Inflammatory macrophage treated with lipopolysaccharide for 4 hours (primary cell): Measurements from ENCODE around the gene SRMS.
A peak's percentile ranks its signal among the peaks of the same experiment; 100 is the strongest.

ENCODE experiments used
- DNase-seq: peaks from one replicate; pipeline ENCODE4 v3.0.0-alpha.2; 2020

The SRMS gene

GRCh38 chr20:63519668-63520503 lies 27.7 kb downstream of the SRMS start:
- peak; percentile 22 for DNase-seq

GRCh38 chr20:63518946-63519667 lies 28.4 kb downstream of the SRMS start:
- no peak for DNase-seq

GRCh38 chr20:63518351-63518861 lies 29.1 kb downstream of the SRMS start:
- DNase-seq: no peak

DNA sequence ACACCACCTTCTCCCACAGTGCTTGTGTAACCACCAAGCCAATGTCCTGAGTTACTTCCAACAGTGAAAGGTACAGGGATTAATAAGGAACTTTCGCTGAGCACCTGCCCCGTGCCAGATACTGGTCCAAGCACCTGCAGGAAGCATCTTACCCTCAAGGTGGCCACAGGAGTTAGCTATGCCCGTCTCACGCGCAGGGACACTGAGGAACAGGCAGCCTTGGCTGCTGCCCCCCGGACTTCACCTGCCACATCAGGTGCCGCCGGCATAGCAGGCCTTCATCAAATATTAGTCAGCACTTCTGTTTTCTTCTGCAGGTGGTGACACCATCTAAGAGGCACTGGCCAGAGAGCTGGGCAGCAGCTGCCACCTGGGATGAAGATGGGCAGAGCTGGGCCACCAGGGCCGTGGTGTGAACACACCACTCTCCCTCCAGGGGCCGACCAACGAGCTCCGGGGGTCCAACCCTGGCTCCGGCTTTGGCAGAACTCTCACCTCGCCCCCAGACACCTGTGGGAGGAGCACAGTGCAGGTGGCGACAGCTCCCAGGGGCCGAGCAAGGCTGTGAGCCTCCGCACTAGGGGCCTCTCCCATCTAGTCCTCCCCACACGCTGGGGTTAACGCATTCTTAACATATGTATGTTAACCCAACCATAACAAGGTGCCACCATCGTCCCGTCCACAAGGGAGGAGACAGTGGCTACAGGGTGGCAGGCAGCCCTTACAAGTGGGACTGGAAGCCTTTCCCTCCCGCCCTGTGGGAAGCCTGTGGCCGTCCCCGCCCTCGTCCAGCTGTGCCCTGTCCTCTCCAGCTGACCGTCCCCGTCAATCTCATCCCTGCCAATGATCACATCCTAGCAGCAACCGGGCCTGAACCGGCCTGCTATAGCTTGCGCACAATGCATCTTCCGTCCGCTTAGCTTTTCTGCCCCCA lies 29.9 kb downstream of the SRMS start:
- DNase-seq: no peak

- DNase-seq: peak; percentile 25
These were observed 33.0 kb downstream of the SRMS start for GRCh38 chr20:63514520-63514919.

DNA sequence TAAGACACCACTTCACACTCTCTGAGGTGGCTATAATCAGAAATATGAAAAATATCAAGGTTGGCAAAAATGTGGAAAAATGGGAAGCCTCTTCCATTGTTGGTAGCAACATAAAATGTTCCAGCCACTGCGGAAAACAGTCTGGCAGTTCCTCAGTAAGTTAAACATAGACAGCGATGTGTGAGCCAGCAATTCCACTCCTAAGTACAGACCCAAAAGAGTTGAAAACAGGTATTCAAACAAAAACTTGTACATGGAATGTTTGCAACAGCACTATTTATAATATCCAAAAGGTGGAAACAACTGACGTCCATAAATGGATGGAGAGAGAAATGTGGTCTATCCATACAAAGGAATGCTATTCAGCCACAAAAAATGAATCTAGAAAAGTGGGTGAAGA lies 34.3 kb downstream of the SRMS start:
- no peak for DNase-seq

GRCh38 chr20:63509088-63509564 lies 38.4 kb downstream of the SRMS start:
- DNase-seq: no peak

- no peak for DNase-seq
These were observed 39.3 kb downstream of the SRMS start for GRCh38 chr20:63508072-63508768.

- DNase-seq: no peak
These were observed 40.3 kb downstream of the SRMS start for GRCh38 chr20:63507083-63507743.

DNA sequence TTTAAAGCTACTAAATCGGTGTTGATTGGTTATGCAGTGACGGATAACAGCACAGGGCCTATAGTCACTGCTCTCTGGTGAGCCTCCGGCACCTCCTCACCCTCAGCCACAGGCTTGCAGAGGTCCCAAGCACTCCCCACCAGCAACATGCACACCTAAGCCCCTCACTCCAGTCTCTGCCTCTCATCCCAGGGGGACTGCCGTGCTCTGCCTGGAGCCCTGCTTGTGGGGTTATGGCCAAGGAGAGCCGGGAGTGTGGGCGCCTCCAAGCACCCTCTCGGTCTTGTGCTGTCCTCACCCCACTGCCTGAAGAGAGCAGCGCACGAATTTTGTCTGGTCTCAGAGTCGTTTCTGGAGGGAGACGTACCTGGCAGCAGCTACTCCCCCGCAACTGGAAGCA lies 41.8 kb downstream of the SRMS start:
- DNase-seq: no peak

GRCh38 chr20:63505281-63505680 lies 42.3 kb downstream of the SRMS start:
- no peak for DNase-seq

DNA sequence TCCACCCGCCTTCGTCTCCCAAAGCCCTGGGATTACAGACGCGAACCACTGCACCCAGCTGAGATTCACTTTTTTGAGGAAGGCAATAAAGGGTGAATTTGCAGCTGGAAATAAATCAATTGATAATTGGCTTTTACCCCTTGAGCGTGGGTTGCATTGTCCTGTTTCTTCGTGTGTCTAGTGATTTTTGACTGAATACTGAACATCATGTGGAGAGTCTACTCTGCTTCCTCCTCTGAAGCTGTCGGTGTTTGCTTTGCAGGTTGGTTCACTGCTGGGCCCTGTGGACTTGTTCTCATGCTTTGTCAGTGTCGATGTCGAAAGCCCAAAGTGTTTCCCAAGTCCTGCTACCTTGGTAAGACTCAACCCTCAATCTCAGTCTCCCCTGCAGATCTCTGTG lies 42.9 kb downstream of the SRMS start:
- DNase-seq: no peak

- no peak for DNase-seq
These were observed 44.0 kb downstream of the SRMS start for GRCh38 chr20:63503524-63503923.

DNA sequence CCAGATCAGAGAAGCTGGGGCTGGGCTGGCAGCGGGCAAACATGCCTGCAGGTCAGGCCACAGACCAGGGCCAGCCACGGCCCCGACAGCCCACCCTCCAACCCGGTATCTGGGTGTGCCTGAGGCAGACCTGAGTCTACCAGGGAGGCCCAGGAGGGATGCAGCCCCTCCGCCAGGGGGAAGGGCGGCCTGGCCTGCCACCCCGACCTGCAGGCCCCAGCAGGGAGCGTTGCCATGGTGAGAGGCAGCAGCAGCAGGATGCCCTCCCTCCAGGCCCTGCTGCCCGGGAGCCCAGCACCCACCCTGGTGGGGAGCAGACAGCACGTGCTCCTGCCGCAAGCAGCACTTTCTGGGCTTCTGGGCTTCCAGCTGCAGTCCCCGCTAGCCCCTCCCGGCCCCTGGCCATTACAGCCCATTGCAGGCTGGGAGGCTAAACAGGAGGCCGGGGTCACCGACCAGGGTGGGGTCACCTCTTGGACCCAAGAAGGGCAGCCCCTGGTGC lies 44.8 kb downstream of the SRMS start:
- DNase-seq: no peak

- DNase-seq: no peak
These were observed 45.5 kb downstream of the SRMS start for GRCh38 chr20:63501818-63502670.

DNA sequence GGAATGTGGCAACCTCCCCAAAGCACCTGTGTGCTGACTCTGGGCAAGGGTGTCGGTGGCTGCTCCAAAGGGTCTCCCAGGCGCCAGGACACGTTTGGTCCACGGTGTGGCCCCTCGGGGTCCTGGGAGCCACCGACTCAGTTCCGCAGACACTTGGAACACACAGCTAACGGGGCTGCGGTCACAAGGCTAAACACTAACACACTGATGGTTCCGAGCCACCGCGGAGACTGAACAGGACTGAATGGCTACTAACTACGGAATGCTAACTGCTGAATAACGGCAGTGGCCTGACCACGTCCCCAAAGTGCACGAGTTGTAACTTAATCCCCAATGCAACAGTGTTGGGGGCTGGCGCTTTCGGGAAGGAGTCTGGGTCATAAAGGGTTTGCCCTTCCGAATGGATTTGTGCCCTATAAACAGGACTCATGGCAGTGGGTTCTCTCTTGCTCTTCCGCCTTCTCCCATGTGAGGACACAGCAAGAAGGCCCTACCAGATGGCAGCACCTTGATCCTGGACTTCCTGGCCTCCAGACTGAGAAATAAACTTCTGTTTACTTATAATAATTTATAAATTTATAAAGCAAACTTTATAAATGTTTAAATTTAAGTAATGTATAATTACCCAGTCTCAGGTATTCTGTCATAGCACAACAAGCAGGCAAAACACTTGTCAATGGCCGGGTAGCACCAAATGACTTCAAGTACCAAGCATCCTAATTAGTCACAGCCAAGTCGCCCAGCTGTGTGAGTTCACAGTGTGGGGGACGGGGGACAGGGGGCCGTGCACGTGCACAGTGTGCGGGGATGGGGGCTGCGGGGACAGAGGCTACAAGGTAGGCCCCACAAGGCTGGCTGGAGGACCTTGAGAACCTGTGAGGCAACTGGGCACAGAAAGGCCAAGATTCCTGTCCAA lies 46.4 kb downstream of the SRMS start:
- no peak for DNase-seq

DNA sequence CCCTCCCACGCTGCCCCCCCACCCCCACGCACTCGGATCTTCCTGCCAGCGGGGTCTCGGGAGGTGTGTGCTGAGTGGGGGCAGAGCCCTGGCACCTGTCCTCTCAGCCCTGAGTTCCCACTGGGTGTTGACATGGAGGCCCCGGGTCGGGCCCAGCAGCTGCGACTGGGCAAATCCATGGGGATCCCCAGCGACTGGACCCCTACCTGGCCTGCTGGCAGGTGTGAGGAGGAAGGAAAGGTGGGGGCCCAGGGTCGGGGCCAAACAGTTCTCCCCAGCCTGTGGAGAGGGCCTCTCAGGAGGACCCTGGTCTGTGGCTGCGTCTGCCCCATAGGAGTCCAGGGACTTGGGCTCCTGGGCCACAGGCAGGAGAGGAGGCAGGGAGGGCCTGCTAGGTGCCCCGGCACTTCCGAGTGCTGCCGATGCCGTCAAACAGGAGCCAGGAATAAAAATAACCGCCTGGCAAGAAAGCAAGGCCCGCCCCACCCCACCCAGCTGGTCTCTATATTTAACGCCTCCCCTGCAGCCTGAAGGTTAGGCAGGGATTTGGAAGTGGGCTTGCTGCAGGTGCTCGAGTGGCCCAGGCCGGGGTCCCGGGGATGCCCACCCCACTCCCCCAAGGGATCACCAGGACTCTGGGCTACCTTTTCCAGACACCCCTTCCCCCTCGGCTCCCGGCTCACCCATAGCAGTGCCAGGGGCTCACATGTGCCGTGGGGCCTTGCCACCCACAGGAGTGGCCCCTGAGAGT lies 47.2 kb downstream of the SRMS start:
- no peak for DNase-seq

- no peak for DNase-seq
These were observed 48.1 kb downstream of the SRMS start for GRCh38 chr20:63499338-63499969.
